ENCODE data around the gene PFKFB4.

GRCh38 chr3:48476426-48477053, 80.1 kb downstream of the PFKFB4 start:
- TF ChIP-seq CTCF (IDR thresholded peaks at IDR 0.05), result no peak
- TF ChIP-seq POLR2A (IDR thresholded peaks at IDR 0.05), result no peak
